Brain pericyte (primary cell): ENCODE results near the gene FH.

Source experiments
- DNase-seq: peaks from one replicate; pipeline ENCODE4 v3.0.0-alpha.2; 2012; ENCODE audit warnings: low read depth, low spot score

FH gene

GRCh38 chr1:241525026-241525425 is 5.5 kb upstream of the FH start:
- no peak for DNase-seq

GRCh38 chr1:241521718-241522117 is 2.2 kb upstream of the FH start:
- no peak for DNase-seq

DNA sequence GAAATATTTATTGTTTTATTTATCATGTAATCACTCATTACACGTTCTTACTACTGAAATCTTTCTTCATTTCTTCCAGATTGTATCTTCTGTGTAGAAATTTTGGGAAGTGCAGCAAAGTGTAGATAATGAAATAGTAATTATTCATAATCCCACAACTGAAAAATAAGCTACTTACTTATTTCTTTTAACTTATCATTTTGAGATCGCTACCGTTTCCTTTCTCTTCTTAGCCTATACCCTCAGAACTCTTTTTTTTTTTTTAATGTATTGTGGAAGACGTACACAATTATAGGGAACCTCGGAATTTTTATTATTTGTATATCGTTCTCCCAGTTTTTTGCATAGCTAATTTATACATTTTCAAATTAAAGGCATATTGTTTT is 518 bp upstream of the FH start:
- DNase-seq = no peak

GRCh38 chr1:241518476-241519307 is 863 bp downstream of the FH start:
- no peak for DNase-seq

DNA sequence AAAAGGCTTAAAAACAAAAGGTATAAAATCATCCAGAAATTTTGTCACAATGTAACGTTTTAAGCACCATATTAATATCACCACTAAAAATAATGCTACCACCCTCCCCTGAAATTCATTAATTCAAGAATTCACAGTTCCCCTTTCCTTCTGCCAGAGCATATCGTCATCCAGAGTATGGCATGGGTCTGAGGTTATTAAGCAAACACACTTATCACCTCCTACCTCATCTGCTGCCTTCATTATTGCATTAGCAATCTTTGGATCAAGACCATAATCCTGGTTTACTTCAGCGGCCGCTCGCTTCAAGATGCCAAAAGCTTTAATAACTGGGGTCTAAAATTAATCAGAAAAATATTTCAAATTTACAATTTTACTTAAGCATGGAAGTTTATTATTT is 6.2 kb downstream of the FH start:
- no peak for DNase-seq

DNA sequence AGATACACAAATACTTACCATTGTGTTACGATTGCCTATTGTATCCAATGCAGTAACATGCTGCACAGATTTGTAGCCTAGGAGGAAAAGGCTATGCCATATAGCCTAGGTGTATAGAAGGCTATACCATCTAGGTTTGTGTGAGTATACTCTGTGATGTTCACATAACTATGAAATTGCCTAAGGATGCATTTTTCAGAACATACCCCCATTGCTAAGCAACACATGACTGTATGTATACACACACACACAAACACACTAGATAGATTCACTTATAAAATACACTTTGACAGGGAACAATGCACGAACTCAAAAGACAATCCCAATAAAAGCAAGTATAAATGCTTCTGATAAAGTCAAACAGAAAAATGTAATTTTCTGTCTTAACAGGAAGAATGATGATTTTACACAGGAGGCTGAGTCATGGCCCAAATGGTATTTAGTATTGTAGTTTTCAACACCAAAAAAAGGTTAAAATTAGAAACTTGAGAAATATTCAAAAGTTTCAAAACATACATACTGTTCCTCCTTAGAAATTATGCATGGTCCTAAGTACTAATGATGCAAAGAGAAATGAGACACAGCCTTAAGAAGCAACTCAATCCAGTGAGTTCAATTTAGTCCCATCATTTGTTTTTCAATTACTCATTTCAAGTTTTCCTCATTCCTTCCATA is 12.2 kb downstream of the FH start:
- no peak for DNase-seq

DNA sequence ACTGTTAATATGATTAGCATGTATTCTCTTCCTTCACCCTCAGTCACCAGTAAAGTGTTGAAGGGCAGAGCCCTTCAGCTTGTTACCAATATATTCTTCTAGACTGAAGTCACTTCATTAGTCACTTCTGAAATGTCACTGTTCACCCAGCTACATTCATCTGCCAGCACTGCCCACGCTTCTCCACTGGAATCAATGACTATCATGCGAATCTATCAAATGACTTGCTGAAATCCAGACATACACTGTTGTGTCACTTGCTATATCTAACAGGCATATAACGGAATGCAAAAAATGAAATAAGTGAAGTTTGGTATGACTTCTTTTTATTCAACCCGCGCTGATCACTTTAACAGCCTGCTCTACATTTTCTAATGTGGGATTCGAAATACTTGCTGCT is 16.1 kb downstream of the FH start:
- DNase-seq = no peak

GRCh38 chr1:241499910-241500309 is 19.6 kb downstream of the FH start:
- no peak for DNase-seq

DNA sequence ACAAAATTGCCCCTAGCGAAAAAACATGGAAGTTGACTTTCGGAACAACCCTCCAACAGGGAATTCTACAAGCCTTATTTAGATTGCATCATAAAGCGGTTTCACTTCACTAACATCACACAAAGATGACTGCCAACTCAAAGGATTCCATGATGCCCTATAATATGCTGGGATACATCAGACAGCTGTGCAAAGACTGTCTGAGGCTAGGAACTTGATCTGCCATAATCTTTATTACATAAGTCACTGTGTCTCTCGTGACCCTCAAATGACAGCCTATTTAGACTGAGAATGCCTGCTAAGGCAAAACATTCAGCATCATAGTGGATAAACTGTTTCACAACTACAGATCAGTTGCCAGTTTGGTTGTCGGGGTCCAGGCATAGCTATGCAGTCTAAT is 23.8 kb downstream of the FH start:
- no peak for DNase-seq

DNA sequence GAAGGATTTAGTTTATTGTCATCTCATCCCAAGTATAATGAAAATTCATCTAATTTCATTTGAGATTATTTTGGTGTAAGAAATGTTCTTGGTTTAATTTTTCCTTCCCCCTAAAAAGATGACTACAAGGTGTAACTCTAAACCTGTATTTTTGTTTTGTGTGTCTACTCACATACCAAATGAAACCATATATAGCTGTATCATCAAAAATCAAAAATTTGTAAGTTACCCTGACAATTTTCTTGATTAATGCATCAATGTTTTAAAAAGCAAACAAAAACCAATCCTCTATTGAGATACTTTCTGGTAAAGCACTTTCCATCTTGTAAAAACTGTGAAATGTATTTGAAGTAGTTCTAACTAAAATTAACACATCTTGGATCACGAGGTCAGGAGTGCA is 30.8 kb downstream of the FH start:
- DNase-seq = no peak

DNA sequence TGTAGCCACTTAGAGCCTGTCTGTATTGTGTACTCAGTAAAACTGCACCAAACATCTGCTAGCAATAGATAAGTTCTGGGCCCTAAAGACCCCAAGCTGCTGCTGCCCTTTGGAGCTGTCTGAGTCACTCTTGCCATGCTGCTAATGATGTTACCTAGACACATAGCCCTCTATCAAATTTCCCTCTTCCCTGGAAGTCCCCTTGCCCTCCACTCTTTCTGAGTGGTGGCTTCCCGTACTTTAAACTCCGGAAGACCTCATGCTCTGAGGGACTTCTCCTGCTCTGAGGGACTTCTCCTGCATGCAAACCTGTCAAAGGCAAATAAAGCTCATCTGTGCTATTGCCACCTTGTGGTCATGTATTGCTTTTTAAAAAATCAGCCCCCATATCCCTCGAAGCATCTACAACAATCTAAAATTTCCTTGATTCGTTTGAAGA is 34.0 kb downstream of the FH start:
- DNase-seq = no peak

GRCh38 chr1:241485145-241485544 is 34.4 kb downstream of the FH start:
- no peak for DNase-seq

- DNase-seq = no peak
Measured at GRCh38 chr1:241482761-241483250, 36.7 kb downstream of the FH start.

DNA sequence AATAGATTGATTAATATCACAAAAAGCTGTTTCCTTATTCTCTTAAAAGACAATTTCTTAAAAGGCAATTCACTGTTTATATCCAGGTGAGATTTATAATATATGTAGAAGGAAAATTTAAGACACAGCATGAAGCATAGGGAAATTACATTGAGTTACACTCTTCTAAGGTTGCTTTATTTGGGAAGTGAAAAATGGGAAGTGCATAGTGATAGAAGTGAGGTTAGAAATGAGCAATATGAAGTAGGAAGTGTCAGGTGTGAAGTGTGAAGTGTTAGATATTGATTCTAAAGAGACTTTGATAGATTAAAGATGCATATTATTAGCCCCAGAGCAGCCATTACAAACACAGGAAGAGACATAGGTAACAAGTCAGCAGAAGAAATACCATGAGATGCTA is 40.3 kb downstream of the FH start:
- DNase-seq = no peak

DNA sequence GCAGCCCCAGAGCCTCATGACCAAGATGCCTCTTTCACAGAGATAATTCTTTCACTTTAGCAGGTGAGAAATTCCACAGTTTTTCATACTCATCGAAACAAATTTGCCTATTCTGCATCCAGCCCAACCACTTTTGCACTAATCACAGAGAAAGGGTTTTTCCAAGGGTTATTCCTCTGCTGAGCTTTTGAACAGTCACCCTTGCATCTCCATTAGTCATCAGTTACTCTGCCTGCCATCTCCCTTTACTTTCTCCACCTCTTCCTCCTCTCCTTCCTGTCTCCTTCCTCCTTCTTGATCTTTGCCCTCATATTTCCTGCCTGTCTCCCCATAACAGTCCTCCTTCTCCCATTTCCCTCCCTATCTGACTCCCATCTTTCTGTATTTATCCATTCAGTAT is 43.9 kb downstream of the FH start:
- no peak for DNase-seq

GRCh38 chr1:241473026-241473425 is 46.5 kb downstream of the FH start:
- no peak for DNase-seq

GRCh38 chr1:241470908-241471590 is 48.5 kb downstream of the FH start:
- DNase-seq = no peak

GRCh38 chr1:241470361-241470760 is 49.2 kb downstream of the FH start:
- DNase-seq = no peak

DNA sequence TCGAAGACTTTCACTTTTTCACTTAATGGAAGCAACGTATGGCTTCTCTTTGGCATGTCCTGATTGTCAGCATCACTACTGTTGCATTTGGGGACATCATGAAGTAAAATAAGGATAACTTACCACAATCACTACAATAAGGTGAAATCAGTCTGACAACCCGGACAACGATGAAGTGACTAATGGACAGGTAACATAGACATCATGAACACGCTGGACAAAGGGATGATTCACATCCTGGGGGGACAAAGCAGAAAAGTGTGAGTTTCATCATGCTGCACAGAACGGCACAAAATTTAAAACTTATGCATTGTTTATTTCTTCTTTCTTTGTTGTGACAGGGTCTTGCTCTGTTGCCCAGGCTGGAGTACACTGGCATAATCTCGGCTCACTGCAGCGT is 53.9 kb downstream of the FH start:
- no peak for DNase-seq

GRCh38 chr1:241464985-241465384 is 54.6 kb downstream of the FH start:
- no peak for DNase-seq

GRCh38 chr1:241462391-241462790 is 57.2 kb downstream of the FH start:
- no peak for DNase-seq

DNA sequence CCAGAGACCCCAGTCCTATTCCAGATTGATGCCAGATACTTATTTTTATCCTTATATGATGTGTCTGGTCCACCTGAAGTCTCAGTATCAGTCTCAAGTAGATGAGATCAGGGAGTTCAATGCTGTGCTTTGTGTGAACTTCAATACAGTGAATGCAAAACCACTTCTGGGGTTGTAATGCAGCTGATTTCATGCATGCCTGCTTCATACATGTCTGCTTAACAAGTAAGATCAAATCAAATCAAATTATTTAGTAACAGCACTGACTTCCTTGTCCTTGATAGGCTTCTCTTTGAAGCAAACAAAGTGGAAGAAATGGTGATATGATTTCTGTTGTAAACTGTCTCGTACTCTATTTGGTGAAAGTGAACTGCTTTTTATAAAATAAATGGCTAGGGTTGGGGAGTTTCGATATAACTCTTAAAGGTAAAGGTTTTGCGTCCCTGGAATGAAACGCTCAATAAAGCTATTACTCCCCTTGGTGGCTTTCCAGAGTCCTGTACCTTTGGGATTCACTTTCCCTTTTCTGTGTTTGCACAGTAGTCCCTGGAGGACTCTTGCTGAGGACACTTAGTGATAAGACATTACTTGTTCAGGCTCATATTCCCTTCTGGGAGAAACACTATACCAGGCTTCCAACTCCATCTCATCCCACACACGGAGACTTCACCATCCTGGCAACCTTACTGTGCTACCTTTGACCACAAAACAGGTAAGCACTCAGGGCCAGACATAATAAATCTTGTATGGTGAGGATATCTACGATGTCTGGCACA is 59.3 kb downstream of the FH start:
- DNase-seq = no peak
